ENCODE results near the gene VIP. TPM values are rescaled to one million over a fixed set of nuclear protein-coding genes. Genes with fewer than 3 reads are reported as not detected.

Gene VIP
- total and polyA plus RNA-seq, 2 of the 4 experiments (the other 2 are of a cell fraction), result not detected

GRCh38 chr6:152775428-152775827 lies 24.8 kb downstream of the VIP start:
- H3K14ac ChIP-seq (replicated peaks; ENCODE audit: low read depth, low read length), result no peak overlapping the region
- in situ Hi-C loops (cut with MboI; ENCODE audit: low sequenced_read_pairs), result no loop called here
- H2AK9ac ChIP-seq (replicated peaks; ENCODE audit: low read depth, low read length, poor library complexity), result no peak overlapping the region
- intact Hi-C loops (cut with micrococcal nuclease), result no loop called here
- H4K91ac ChIP-seq (ENCODE audit: insufficient read depth, low read depth, low read length), result no peak overlapping the region
- H3K4me3 ChIP-seq (ENCODE audit: insufficient read depth, low read depth, low read length), result no peak overlapping the region
- H3K9ac ChIP-seq (ENCODE audit: low read depth, low read length), result no peak overlapping the region
- H2BK5ac ChIP-seq (ENCODE audit: low read depth, low read length, poor library complexity, severe bottlenecking), result no peak overlapping the region
- H2BK20ac ChIP-seq (ENCODE audit: low read depth, low read length), result no peak overlapping the region
- H4K8ac ChIP-seq (ENCODE audit: low read depth in 2 of 2, low read length in 2 of 2), result no peak overlapping the region
- DNase-seq (no peak), ATAC-seq (ENCODE audit: low read depth) (no peak)
- no TSS peak for BruUV-seq (replicated peaks)
- POLR2A ChIA-PET (ENCODE audit: unreplicated experiment), result no interaction called here
- no peak overlapping the region for H3K27ac ChIP-seq (ENCODE audit: insufficient read depth, low read length)
- H2BK120ac ChIP-seq (ENCODE audit: low read depth, low read length), result no peak overlapping the region
- H3K79me1 ChIP-seq (ENCODE audit: low read depth in 1 of 2, low read length in 2 of 2), result no peaks in the 10 kb centered on the region
- no peaks in the 10 kb centered on the region for H3K9me1 ChIP-seq (ENCODE audit: insufficient read depth, low read length)
- H4K5ac ChIP-seq (ENCODE audit: low read depth, low read length), result no peak overlapping the region
- TF ChIP-seq ELK1 (IDR thresholded peaks at IDR 0.05; ENCODE audit: borderline replicate concordance, low read depth, low read length), result no peak
- TF ChIP-seq NFE2L2 (IDR thresholded peaks at IDR 0.05; ENCODE audit: low read depth, low read length), result no peak
- no peak for TF ChIP-seq USF2 (IDR thresholded peaks at IDR 0.05; ENCODE audit: low read depth, low read length)
- no peak for TF ChIP-seq FOS (IDR thresholded peaks at IDR 0.05; ENCODE audit: low read depth, low read length)
- H2BK15ac ChIP-seq (ENCODE audit: low read depth, low read length), result no peak overlapping the region
- H3K56ac ChIP-seq (ENCODE audit: extremely low read depth, insufficient read depth, low read length), result no peak overlapping the region
- H3K9me3 ChIP-seq (ENCODE audit: control insufficient read depth, insufficient read depth, low read length), result no peaks in the 10 kb centered on the region
- H3K23ac ChIP-seq (ENCODE audit: low read depth, low read length), result no peak overlapping the region
- CTCF ChIA-PET, result interaction anchor here (0.6 kb wide), 1 partner anchor 206 kb away, joined by 3 read pairs; no protein-coding TSS in a partner anchor
- H2AK5ac ChIP-seq (ENCODE audit: low read depth, low read length), result no peak overlapping the region
- no peaks in the 10 kb centered on the region for H3K36me3 ChIP-seq (ENCODE audit: control insufficient read depth, insufficient read depth, low read length)
- no peak overlapping the region for H3K18ac ChIP-seq (ENCODE audit: low read depth, low read length)
- H3K4me2 ChIP-seq (ENCODE audit: low read depth, low read length), result no peak overlapping the region
- no peak overlapping the region for H3K4ac ChIP-seq (ENCODE audit: low read depth, low read length)
- dilution Hi-C loops (cut with HindIII; ENCODE audit: low sequenced_read_pairs, unreplicated experiment), result no loop called here
- H2AFZ ChIP-seq (replicated peaks; ENCODE audit: low read length, poor library complexity), result no peak overlapping the region
- H3K4me1 ChIP-seq (ENCODE audit: control insufficient read depth, insufficient read depth, low read length), result no peaks in the 10 kb centered on the region
- no peaks in the 10 kb centered on the region for H4K20me1 ChIP-seq (ENCODE audit: insufficient read depth, low read length)
- H3K27me3 ChIP-seq (ENCODE audit: control insufficient read depth, insufficient read depth, low read length), result no peaks in the 10 kb centered on the region
